COLO829 (cell line): ENCODE results near the gene TMCO6.
"Not testable (repeated sequence)": the region's sequence is repeated elsewhere in the genome, so short reads cannot be mapped to it uniquely, and the experiment has no call there.

Experiments
- DNase-seq: peaks from one replicate; pipeline ENCODE4 v3.0.0; 2012; ENCODE audit warnings: low spot score

The TMCO6 gene

DNA sequence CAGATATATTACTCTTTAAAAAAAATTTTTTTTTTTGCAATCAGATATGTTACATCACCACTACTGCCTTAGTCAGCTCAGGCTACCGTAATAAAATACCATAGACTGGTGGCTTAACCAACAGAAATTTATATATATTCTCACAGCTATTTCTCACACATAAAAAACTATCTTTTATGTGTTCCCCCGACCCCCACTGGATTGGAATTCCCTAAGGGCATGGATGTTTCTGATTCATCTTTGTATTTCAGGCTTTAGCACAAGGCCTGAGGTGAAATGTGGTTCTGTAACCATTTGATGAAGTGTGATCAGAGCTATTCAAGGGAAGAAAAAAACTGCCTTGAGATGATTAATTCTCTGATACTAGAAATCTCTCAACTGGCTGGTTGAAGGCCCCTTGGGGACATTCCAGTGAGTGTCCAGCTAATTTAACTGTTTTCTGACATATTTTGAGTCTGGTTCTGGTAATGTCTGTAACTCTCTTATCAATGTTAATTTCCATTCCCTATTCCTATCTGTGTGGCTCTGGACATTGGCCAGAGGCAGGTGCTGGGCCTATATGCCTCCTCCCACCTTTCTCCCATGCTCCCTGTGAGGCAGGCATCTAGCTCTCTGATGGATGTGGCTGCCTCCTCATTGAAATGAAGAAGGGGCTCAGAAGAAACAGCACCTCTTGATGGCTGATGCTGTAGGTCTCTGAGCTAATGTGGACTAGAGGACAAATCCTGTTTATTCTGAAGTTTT, 8.8 kb upstream of the TMCO6 start:
- DNase-seq, result no peak

DNA sequence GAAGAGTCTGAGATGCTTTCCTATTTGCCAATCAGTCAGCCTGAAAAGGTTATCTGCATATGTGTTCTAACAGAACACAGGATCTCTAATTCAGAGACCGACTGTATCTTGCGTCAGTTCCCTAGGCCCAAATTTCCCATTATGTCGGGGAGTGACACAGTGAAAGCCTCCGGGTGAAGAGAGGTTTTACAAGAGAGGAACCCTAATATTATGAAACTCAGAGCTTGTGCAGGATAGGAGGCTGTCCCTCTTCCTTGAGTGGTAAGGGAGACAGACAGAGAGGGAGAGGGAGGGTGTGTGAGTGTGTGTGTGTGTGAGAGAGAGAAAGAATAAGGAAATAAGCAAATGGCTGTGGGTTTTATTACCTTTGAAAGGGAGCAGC, 8.2 kb upstream of the TMCO6 start:
- no peak for DNase-seq

DNA sequence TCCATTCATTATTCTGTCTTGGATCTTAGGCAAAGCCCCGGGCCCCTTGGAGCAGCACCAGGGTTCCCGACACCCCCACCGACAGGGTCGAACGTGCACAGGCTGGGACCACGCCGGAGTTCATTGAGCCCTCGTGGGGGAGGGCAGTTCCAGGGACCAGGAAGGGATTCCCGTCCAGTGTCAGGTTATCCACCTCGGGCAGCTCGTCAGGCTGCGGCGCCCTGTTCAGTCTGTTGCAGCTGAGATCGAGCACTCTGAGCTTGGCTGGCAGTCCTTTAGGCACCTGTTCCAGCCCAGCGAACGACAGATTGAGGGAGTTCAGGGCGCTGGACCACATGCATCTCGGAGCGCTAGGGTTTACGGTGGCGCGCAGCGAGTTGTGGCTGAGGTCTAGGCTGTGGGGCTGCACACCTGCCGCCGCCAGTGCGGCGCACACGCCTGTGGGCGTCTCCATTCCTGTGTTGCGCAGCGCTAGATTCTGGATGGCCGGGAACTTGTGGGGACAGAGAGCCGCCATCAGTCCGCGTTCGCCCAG, 7.4 kb upstream of the TMCO6 start:
- no peak for DNase-seq

DNA sequence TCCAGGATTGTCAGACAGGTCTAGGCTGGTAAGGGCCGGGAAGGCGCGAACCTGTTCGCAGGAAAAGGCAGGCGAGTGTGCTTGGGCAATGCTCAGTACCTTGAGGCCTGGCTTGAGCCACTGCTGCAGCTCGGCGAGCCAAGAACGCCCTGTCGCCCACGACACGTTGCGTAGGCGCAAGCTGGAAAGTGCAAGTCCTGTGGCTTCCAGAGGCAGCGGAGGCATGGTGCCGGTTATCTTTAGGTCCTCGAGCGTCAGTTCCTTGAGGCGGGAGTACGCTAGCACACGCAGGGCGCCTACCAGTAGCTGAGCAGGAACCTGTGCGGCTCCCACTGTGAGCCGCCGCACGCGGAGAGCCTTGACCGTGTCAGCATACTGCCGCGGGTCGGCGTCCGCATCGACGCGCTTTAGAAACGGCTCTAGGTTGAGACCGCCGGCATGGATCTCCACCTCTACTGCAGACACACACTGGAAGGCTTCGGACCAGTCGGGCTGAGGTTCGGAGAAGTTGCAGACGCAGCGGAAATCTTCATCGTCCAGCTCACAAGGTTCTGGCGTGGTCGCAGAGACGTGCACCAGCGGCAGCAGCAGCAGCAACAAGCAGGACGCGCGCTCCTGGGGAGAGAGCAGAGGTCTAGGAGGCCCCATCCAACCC, 6.8 kb upstream of the TMCO6 start:
- no peak for DNase-seq

DNA sequence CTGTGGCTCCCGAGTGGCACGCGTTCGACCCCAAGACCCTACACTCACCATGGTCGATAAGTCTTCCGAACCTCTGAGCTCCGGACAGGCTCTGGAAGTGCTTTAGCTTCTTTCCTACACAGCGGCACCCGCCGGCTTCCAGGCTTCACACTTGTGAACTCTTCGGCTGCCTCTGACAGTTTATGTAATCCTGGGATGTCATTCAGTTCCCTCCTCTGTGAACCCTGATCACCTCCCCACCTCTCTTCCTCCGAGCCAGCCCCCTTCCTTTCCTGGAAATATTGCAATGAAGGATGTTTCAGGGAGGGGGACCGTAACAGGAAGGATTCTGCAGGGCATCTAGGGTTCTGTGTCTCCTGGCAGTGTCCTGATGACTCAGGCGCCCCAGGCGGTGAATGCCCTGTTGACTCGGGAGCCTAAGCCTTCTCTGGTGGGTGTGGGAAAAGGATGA, 6.2 kb upstream of the TMCO6 start, which contains the start of gene CD14:
CD14 (minus strand) TSS at position 155 of the 451 bp plus-strand sequence; CDS start at position 51, 104 bp downstream.
- no peak for DNase-seq

DNA sequence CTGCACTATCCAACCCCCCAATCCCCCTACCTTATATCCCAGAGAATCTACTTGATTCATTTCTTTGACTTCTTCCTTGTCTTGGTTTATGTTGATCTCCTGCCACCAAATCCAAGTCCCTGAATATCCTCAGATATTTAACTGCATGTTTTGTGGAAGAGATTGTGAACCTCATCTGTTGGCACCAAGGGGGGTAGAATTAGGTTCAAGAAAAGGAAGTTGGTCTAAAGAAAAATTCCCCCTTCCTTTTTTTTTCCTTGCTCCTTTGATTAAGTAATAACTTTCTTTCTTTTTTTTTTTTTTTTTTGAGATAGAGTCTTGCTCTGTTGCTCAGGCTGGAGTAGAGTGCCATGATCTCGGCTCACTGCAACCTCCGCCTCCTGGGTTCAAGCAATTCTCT, 5.8 kb upstream of the TMCO6 start:
- DNase-seq, result no peak

DNA sequence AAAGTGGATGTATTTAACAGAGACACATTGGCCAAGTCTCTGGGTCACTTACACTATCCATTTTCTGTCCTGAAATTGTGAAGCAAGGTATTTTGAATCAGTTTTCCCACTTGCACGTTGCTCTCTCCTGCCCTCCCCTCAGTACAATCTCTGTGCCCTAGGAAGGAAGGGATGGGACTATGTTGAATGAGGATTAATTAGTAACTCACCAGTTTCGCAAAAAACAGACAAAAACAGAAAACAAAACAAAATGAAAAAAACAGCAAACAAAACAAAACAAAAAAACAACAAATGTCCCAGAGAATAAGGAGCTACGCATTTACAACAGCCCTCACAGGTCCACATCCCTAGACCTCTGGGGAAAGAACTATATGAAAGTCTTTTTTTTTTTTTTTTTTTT, 5.1 kb upstream of the TMCO6 start:
- DNase-seq, result no peak

DNA sequence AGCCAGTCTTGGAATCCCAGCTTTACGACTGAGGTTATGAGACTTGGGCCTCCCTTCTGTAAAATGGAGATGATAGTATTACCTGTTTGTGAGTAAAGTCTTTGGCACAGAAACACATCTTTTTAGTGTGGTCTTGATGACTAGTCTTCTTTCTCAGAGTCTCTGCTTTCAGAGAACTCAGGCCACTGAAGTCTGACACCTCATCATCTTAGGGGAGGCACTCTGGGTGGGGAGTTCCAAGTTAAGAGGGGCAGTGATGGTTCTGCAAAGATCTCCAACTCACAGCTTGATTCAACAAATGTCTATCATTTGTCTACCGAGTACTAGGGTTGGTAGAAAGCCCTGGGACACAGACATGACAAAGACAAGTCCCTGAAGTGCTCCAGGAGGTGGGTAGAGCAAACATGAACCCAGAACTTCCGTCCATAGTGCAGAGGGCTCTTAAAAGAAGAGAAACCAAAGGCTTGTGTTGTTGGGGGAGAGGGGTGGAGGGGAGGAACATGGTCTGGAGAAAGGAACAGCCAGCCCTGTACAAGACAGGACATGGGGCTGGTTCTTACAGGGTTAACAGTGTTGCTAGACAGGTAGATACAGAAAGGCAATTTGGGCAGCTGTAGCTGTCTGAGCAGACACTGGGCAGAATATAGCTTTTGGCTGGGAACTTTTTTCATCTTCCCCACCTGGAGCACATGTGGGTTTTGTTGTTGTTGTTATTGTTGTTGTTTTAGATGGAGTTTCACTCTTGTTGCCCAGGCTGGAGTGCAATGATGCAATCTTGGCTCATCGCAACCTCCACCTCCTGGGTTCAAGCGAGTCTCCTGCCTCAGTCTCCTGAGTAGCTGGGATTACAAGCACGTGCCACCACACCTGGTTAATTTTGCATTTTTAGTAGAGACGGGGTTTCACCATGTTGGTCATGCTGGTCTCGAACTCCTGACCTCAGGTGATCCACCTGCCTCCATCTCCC, 3.7 kb upstream of the TMCO6 start:
- no peak for DNase-seq

DNA sequence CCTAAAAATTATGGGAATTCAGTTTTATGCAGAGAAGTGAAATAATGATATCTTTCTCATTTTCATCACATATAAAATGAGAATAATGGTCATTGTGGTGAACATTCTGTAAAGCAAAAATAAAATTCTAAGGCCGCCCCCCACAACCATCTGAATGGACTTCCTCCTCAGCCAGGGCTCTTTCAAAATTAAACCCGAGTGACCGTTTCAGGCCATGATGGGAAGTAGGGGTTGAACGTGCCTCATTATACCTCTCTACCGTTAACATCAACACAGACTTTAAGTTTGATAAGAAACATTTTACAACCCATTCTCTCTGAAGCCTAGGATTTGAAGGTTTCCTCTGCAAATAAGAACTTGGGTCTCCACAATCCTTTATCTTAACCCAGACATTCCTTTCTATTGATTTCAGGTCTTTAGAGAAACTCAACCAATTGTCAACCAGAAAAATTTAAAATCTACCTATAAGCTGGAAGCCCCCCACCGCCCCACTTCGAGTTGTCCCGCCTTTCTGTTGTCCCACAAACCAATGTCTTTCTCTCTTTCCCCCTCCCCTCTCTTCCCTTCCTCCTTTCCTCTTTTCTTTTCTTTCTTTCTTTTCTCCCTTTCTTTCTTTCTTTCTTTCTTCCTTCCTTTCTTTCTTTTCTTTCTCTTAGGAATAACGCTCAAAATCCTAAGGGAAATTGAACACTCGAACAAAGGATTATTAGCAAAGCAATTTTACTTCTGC, 1.7 kb upstream of the TMCO6 start:
- no peak for DNase-seq

DNA sequence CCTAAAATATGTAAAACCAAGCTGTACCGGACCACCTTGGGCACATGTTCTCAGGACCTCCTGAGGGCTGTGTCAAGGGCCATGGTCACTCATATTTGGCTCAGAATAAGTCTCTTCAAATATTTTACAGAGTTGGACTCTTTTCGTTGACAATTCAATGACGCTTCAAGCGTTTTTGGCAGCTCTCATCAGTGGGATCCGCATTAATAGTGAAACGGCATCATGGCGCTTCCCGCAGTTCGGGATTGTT, 428 bp upstream of the TMCO6 start:
- not testable (repeated sequence) for DNase-seq

DNA sequence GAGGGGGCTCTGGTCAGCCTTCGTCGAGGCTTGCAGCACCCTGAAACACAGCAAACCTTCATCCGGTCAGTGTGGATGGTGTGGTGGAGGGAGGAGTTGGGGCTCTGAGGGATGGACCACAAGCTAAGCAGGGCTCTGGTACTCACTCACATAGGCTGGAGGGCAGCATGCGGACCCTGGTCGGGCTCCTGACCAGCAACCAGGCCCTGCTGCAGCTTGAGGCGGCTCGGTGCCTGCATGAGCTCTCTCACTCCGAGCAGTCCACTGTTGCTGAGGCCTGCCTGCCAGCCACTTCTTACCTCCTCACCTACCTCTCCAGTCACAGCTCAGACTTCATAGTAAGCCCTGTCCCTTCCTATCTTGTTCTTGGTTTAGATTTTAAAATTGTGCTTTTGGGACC, 2.5 kb downstream of the TMCO6 start:
- DNase-seq, result no peak

DNA sequence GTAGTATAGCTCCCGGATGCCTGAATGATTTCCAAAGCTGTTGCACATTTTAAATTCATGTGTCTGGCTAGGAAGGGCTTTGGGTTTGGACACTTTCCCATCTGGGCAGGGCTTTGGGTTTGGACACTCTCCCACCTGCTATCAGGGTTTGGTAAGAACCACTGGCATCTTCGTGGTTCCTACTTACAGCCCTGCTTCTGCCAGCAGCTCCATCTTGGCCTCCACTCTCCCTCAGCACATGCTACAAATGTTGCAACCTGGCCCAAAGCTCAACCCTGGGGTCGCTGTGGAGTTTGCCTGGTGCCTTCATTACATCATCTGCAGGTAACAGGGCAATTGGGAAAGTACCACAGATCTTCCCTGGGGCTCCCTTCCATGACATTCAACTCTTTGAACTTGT, 3.5 kb downstream of the TMCO6 start:
- DNase-seq, result no peak

DNA sequence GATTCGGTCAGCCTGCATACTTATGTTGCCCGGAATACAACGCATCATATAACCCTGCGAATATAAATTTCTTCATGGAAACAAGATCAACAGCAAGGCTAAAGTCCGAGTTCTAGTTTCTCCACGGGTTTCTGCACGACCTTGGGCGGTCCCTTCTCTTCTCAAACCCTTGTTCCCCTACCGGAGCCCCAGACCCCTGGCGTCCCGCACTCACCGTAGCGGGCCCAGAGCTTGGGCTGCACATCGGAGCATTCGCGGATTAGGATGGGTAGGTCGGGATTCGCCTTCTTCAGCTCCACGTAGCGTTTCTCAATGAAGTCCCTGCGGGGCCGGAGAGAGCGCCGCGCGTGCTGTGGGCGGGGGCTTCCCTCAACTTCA, 7.8 kb downstream of the TMCO6 start:
- DNase-seq, result no peak

DNA sequence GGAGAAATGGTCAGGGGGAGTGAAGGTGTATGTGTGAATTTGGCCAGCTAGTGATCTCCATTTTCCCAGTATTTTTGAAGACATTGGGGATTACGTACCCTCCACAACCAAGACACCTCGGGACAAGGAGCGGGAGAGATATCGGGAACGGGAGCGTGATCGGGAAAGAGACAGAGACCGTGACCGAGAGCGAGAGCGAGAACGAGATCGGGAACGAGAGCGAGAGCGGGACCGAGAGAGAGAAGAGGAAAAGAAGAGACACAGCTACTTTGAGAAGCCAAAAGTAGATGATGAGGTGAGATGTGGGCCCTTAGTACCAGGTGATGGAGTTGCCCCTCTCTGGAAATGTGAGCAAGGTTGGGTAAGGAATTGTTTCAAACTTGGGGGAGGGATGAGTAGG, 19.6 kb downstream of the TMCO6 start:
- DNase-seq, result no peak

DNA sequence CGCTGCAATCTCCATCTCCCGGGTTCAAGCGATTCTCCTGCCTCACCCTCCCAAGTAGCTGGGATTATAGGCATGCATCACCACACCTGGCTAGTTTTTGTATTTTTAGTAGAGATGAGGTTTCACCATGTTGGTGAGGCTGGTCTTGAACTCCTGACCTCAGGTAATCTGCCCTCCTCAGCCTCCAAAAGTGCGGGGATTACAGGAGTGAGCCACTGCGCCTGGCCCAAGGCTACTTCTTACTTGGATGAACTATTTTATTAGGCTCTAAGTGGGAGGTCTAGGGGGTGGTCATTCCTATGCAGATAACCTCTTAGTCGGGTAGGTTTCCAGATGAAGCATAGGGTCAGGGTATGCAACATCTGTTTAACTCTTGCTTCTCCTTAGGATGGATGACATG, 21.1 kb downstream of the TMCO6 start:
- not testable (repeated sequence) for DNase-seq

DNA sequence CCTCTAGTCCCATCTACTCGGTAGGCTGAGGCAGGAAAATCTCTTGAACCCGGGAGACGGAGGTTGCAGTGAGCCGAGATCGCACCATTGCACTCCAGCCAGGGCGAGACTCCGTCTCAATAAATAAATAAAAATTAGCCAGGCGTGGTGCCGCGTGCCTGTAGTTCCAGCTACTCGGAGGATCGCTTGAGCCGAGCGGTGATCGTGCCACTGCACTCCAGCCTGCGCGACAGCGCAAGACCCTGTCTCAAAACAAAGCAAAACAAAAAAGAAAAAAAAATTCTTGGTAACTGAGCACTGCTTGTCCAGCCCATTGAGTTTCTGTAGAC, 24.7 kb downstream of the TMCO6 start:
- DNase-seq, result no peak

DNA sequence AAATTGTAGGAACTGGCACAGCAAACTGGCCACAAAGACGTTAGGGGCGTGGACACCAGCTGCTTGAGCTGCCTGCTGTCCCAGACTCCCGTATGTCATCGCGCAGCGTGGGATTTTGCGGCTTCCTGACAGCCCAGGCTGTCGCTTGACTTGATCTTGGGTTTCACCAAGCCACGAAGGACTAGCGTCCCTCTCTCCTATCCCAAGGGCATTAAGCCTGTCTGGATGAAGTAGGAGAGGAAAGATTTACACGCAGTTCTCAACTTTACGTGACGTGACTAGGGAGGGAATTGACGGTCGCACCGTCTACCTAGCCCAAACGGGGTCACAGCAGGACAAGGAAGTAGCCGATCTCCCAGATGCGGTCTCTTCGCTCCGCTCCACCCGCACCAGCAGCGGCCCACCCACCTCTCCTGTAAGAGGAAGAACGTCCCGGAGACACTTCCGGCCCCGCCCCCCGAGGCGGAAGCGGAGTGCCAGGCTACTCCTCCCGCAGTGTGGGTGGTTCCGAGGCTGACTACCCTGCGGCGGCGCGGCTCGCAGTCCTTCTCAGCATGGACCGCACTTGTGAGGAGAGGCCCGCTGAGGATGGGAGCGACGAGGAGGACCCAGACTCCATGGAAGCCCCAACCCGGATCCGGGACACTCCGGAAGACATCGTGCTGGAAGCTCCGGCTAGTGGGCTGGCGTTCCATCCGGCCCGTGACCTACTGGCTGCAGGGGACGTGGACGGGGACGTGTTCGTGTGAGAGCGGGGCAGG, 25.3 kb downstream of the TMCO6 start, which contains the start of gene WDR55:
WDR55 (plus strand) TSS at position 546 of the 761 bp plus-strand sequence; CDS start at position 555, 9 bp downstream.
- DNase-seq, result peak; percentile 75

DNA sequence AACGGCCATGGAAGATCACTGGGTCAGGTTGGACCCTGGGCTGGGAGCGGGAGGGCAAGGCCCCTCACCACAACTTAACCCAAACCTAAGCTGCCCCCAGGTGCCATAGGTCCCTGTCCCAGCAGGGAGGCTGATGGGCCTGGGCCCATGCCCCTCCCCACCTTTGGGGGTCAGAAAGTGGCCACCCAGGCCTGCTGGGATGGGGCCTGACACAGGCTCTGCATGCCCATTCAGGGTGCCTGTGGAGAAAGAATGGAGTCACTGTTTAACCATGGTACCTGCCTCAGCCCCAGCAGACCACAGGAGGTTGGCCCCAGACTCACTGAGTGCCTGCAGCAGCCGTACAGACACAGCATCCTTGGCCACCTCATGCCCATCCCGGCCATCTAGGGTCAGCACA, 31.8 kb downstream of the TMCO6 start:
- DNase-seq, result not testable (repeated sequence)

DNA sequence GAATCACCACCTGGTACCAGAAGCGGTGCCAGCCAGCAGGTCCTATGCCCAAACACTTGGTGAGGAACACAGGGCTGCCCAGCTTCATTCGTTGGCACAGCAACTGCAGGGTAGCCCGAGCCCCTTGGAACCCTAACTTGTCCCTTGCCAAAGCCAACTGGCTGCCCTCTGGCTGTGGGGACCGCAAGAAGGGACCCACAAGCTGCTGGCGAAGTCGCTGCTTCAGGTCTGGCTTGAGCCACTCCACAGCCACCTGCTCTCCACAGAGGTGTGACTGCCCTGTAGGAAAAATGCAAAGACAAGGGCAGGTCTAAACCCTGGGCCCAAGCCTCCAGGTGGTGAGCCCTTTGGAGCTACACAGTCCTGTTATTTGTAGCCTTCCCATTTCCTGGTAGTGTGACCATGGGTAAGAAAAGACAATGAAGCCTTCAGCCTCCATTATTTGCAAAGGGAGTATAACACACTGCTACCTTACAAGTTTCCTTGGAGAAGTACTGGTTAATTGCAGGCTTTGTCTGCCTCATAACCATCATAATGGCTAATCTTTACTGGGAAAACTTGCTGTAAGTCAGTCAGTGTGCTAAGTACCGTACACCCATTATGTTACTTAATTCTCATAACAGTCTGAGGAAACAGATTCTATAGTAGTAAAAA, 32.3 kb downstream of the TMCO6 start:
- no peak for DNase-seq

DNA sequence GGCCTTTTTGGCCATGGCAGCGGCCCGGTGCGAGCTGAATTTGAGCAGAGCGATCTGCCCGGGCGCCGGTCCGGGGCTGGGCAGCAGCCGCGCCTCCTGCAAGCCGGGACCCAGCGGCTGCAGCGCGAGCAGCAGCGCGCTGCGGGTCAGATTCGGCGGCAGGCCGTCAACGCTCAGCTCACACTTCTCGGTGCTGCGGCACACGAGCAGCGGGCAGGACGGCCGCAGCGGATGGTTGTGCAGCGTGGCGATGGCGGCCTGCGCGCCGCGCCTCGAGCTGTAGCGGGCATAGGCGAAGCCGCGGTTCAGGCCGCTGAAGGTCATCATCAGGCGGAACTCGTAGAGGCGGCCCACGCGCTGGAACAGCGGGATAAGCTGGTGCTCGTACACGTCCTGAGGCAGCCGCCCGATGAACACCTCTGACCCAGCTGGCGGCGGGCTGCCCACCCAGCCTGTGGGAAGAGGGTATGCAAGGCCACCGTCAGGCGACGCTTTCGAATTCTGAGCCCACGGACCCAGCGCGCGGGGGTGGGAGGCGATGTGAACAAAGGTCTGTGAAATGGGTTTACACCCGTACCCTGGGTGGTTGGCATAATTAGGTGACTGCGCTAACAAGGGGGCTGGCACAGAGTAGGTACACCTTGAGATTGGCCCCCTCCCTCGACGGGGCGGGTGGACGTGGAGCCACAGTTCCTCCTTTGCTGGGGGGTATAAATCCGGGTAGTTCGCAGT, 33.4 kb downstream of the TMCO6 start:
- DNase-seq, result no peak
